ENCODE results near the gene RIOX2.

Gene RIOX2

GRCh38 chr3:97960993-97961766, 11.1 kb downstream of the RIOX2 start:
- H3K9ac ChIP-seq (ENCODE audit: low read depth, low read length, poor library complexity, severe bottlenecking), result no peak overlapping the region
- no peaks in the 10 kb centered on the region for H3K27me3 ChIP-seq (ENCODE audit: insufficient read depth, low read length, poor library complexity, severe bottlenecking)
- peaks cover 12% of the 10 kb centered on the region; the same call in 1 of the 2 replicates for H3K79me2 ChIP-seq (ENCODE audit: insufficient read depth, low read length)

GRCh38 chr3:97960551-97960950, 11.7 kb downstream of the RIOX2 start:
- no peak for TF ChIP-seq CTCF (conservative IDR thresholded peaks at IDR 0.05; ENCODE audit: low read length)
- no peak for TF ChIP-seq EZH2phosphoT487 (IDR thresholded peaks at IDR 0.05; ENCODE audit: borderline replicate concordance)
- no peaks in the 10 kb centered on the region for H3K9me3 ChIP-seq (ENCODE audit: insufficient read depth, low read depth, low read length)
- H3K9ac ChIP-seq (ENCODE audit: low read depth, low read length, poor library complexity, severe bottlenecking), result no peak overlapping the region
- no peak overlapping the region for H3K4me3 ChIP-seq (ENCODE audit: low read length, poor library complexity, severe bottlenecking)
- no peak overlapping the region for H2AFZ ChIP-seq (ENCODE audit: low read length)
- H3K79me2 ChIP-seq (ENCODE audit: insufficient read depth, low read length), result peaks cover 12% of the 10 kb centered on the region; the same call in 1 of the 2 replicates
- no peaks in the 10 kb centered on the region for H3K9me2 ChIP-seq (replicated peaks; ENCODE audit: low read depth, low read length)
- H3F3A ChIP-seq (ENCODE audit: low read depth), result no peaks in the 10 kb centered on the region
- H3K27me3 ChIP-seq (ENCODE audit: insufficient read depth, low read length, poor library complexity, severe bottlenecking), result no peaks in the 10 kb centered on the region
- peaks cover 9% of the 10 kb centered on the region; the same call in 1 of the 2 replicates for H3K36me3 ChIP-seq (ENCODE audit: insufficient read depth, low read length)
- peaks cover 21% of the 10 kb centered on the region for H3K4me1 ChIP-seq (ENCODE audit: insufficient read depth, low read length, poor library complexity, severe bottlenecking)
- no peak overlapping the region for H3K4me2 ChIP-seq (ENCODE audit: low read depth, low read length, poor library complexity, severe bottlenecking)
- H4K20me1 ChIP-seq (ENCODE audit: insufficient read depth, low read length, poor library complexity, severe bottlenecking), result no peaks in the 10 kb centered on the region

More at GRCh38 chr3:97960993-97961766, 11.1 kb downstream of the RIOX2 start:
- no peak overlapping the region for H3K4me3 ChIP-seq (ENCODE audit: low read length, poor library complexity, severe bottlenecking)
- H4K20me1 ChIP-seq (ENCODE audit: insufficient read depth, low read length, poor library complexity, severe bottlenecking), result no peaks in the 10 kb centered on the region
- H2AFZ ChIP-seq (ENCODE audit: low read length), result no peak overlapping the region
- TF ChIP-seq EZH2phosphoT487 (IDR thresholded peaks at IDR 0.05; ENCODE audit: borderline replicate concordance), result no peak
- no peak for TF ChIP-seq CTCF (conservative IDR thresholded peaks at IDR 0.05; ENCODE audit: low read length)
- no peaks in the 10 kb centered on the region for H3F3A ChIP-seq (ENCODE audit: low read depth)
- peaks cover 9% of the 10 kb centered on the region; the same call in 1 of the 2 replicates for H3K36me3 ChIP-seq (ENCODE audit: insufficient read depth, low read length)
- no peaks in the 10 kb centered on the region for H3K9me2 ChIP-seq (replicated peaks; ENCODE audit: low read depth, low read length)
- H3K9me3 ChIP-seq (ENCODE audit: insufficient read depth, low read depth, low read length), result no peaks in the 10 kb centered on the region
- H3K4me1 ChIP-seq (ENCODE audit: insufficient read depth, low read length, poor library complexity, severe bottlenecking), result peaks cover 22% of the 10 kb centered on the region
- H3K4me2 ChIP-seq (ENCODE audit: low read depth, low read length, poor library complexity, severe bottlenecking), result peak overlapping the region; percentile 49

DNA sequence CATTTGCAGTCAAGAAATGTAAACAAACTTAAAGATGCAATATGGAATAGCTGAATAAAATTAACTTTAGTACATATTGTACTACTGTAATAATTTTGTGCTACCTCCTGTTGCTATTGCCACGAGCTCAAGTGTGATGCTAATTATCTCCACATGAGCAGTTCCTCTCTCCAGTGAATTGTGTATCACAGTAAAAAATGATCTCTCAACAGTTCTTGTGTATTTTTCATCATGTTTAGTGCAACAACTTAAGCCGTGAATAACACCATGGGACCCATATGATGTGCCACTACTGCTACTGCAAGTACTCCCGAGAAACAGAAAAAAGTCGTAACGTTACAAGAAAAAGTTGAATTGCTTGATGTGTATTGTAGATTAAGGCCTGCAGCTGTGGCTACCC, 12.4 kb downstream of the RIOX2 start:
- H4K20me1 ChIP-seq (ENCODE audit: insufficient read depth, low read length, poor library complexity, severe bottlenecking), result no peaks in the 10 kb centered on the region
- peaks cover 9% of the 10 kb centered on the region; the same call in 1 of the 2 replicates for H3K36me3 ChIP-seq (ENCODE audit: insufficient read depth, low read length)
- H3K4me3 ChIP-seq (ENCODE audit: low read length, poor library complexity, severe bottlenecking), result no peak overlapping the region
- H2AFZ ChIP-seq (ENCODE audit: low read length), result no peak overlapping the region
- H3K4me1 ChIP-seq (ENCODE audit: insufficient read depth, low read length, poor library complexity, severe bottlenecking), result peaks cover 19% of the 10 kb centered on the region
- no peaks in the 10 kb centered on the region for H3K27me3 ChIP-seq (ENCODE audit: insufficient read depth, low read length, poor library complexity, severe bottlenecking)
- no peaks in the 10 kb centered on the region for H3K9me2 ChIP-seq (replicated peaks; ENCODE audit: low read depth, low read length)
- no peak overlapping the region for H3K4me2 ChIP-seq (ENCODE audit: low read depth, low read length, poor library complexity, severe bottlenecking)
- H3K79me2 ChIP-seq (ENCODE audit: insufficient read depth, low read length), result peaks cover 12% of the 10 kb centered on the region; the same call in 1 of the 2 replicates
- H3K9ac ChIP-seq (ENCODE audit: low read depth, low read length, poor library complexity, severe bottlenecking), result no peak overlapping the region
- TF ChIP-seq EZH2phosphoT487 (IDR thresholded peaks at IDR 0.05; ENCODE audit: borderline replicate concordance) (no peak), CTCF (conservative IDR thresholded peaks at IDR 0.05; ENCODE audit: low read length) (no peak)
- H3K9me3 ChIP-seq (ENCODE audit: insufficient read depth, low read depth, low read length), result no peaks in the 10 kb centered on the region
- H3F3A ChIP-seq (ENCODE audit: low read depth), result no peaks in the 10 kb centered on the region

Measured in Loucy (cell line).